Peyer's patch (tissue), 4 donors: ENCODE measurements around the gene FSTL1.

Experiments used
- POLR2A ChIP-seq, 2 donors: fragments of 450-650 bp; IDR thresholded peaks; one replicate each; pipeline ENCODE4 v1.5.1; 2017; ENCODE audit warnings: antibody characterized with exemption in 2 of 2, mild to moderate bottlenecking in 2 of 2, moderate library complexity in 2 of 2
- TF ChIP-seq, protein P1 (sequence below), 6 experiments: fragments of 450-650 bp in 4 of 6; fragments of 200-600 bp in 2 of 6; sonication (generic) in 1 of 6; IDR thresholded peaks; one replicate each; pipeline ENCODE4 v1.5.1; 2017 to 2019; ENCODE audit warnings: antibody characterized with exemption in 6 of 6, mild to moderate bottlenecking in 3 of 6, moderate library complexity in 1 of 6

DNA sequence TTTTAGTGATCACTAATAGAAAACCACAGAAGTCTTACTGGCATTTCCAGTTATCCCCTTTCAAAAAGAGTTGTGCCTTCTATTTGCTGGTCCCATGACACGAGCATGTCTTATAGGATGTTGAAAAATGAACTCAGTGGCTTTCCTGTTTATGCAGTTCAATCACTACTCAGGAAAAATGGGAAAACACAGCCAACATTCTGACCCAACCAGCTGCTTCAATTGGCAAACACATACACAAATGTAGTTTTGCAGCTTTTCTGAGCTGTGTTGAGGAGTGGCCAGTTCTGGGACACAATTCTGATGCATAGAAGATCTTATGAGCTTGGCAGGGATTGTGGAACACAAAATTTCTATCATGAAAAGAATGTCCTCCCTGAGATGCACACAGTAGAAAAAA lies 40.3 kb downstream of the FSTL1 start:
- no peak for TF ChIP-seq POLR2A (IDR thresholded peaks at IDR 0.05)
- TF ChIP-seq, protein P1, sequence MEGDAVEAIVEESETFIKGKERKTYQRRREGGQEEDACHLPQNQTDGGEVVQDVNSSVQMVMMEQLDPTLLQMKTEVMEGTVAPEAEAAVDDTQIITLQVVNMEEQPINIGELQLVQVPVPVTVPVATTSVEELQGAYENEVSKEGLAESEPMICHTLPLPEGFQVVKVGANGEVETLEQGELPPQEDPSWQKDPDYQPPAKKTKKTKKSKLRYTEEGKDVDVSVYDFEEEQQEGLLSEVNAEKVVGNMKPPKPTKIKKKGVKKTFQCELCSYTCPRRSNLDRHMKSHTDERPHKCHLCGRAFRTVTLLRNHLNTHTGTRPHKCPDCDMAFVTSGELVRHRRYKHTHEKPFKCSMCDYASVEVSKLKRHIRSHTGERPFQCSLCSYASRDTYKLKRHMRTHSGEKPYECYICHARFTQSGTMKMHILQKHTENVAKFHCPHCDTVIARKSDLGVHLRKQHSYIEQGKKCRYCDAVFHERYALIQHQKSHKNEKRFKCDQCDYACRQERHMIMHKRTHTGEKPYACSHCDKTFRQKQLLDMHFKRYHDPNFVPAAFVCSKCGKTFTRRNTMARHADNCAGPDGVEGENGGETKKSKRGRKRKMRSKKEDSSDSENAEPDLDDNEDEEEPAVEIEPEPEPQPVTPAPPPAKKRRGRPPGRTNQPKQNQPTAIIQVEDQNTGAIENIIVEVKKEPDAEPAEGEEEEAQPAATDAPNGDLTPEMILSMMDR (IDR thresholded peaks at IDR 0.05), result no peak
